Sigmoid colon (tissue), 7 donors: ENCODE results near the gene TSGA10. TPM values are rescaled to one million over a fixed set of nuclear protein-coding genes. Genes with fewer than 3 reads are reported as not detected.

ENCODE experiments used
- DNase-seq: peaks from one replicate; pipeline ENCODE4 v3.0.0-alpha.2; 2019
- H3K27ac ChIP-seq, 4 donors: fragments of 200-600 bp; sonication (generic); one replicate each; pipeline ENCODE4 v1.5.1; 2016 to 2019; ENCODE audit warnings: mild to moderate bottlenecking in 1 of 4
- H3K27me3 ChIP-seq, 3 donors: fragments of 200-600 bp; sonication (generic); one replicate each; pipeline ENCODE4 v1.5.1; 2019; ENCODE audit warnings: mild to moderate bottlenecking in 1 of 3
- H3K36me3 ChIP-seq, 4 donors: fragments of 200-600 bp; sonication (generic); one replicate each; pipeline ENCODE4 v1.5.1; 2016 to 2019
- H3K4me1 ChIP-seq, 4 donors: fragments of 200-600 bp; sonication (generic); one replicate each; pipeline ENCODE4 v1.5.1; 2017 to 2019
- H3K4me3 ChIP-seq, 4 donors: fragments of 200-600 bp; sonication (generic); one replicate each; pipeline ENCODE4 v1.5.1; 2017 to 2019; ENCODE audit warnings: mild to moderate bottlenecking in 2 of 4, moderate library complexity in 1 of 4
- H3K9me3 ChIP-seq, 4 donors: fragments of 200-600 bp in 3 of 4; sonication (generic) in 3 of 4; one replicate each; pipeline versions ENCODE4 v1.5.1 to v1.6.1; 2013 to 2019
- EP300 ChIP-seq, 4 donors: sonication (generic); formaldehyde crosslinking; IDR thresholded peaks; one replicate each; pipeline ENCODE4 v1.6.1; 2017; ENCODE audit warnings: antibody characterized with exemption in 4 of 4
- POLR2A ChIP-seq, 2 donors: fragments of 450-650 bp; IDR thresholded peaks; one replicate each; pipeline ENCODE4 v1.6.1; 2016; ENCODE audit warnings: antibody characterized with exemption in 2 of 2, mild to moderate bottlenecking in 2 of 2, moderate library complexity in 2 of 2
- POLR2AphosphoS5 ChIP-seq, 4 donors: sonication (generic); formaldehyde crosslinking; IDR thresholded peaks; one replicate each; pipeline ENCODE4 v1.6.1; 2017; ENCODE audit warnings: antibody characterized with exemption in 4 of 4
- WGBS, 2 donors: extraction: QIAGEN DNeasy Blood & Tissue Kit; methylation state at CpG; one replicate each; pipeline ENCODE4 v1.1.7; 2013; 5-methylcytosine and 5-hydroxymethylcytosine counted together
- intact Hi-C: fragments of 100-400 bp; cut with DNase I; formaldehyde crosslinking; loops from one replicate; pipeline ENCODE4 v1.15.1; 2023
- polyA plus RNA-seq, 3 donors: library from polyadenylated mRNA; stranded (reverse); fragments of 200-250 nt; gene quantifications; one replicate each; pipeline ENCODE4 v1.2.3, GENCODE V29; 2013
- total RNA-seq, 4 donors: library from RNA; depleted of rRNA; stranded (reverse); fragments of >200 nt; gene quantifications; one replicate each; pipeline ENCODE4 v1.1.0, GENCODE V29; 2016
- TF ChIP-seq, protein P1 (sequence below), 4 experiments: fragments of 450-650 bp in 3 of 4; fragments of 200-600 bp in 1 of 4; IDR thresholded peaks; one replicate each; pipeline ENCODE4 v1.5.1; 2016 to 2019; ENCODE audit warnings: antibody characterized with exemption in 4 of 4, mild to moderate bottlenecking in 3 of 4, moderate library complexity in 2 of 4
- donor health status: healthy with polysubstance abuse.
- donor health status: Bipolar disorder and iron deficiency.
- donor health status: healthy.

The TSGA10 gene, protein sequence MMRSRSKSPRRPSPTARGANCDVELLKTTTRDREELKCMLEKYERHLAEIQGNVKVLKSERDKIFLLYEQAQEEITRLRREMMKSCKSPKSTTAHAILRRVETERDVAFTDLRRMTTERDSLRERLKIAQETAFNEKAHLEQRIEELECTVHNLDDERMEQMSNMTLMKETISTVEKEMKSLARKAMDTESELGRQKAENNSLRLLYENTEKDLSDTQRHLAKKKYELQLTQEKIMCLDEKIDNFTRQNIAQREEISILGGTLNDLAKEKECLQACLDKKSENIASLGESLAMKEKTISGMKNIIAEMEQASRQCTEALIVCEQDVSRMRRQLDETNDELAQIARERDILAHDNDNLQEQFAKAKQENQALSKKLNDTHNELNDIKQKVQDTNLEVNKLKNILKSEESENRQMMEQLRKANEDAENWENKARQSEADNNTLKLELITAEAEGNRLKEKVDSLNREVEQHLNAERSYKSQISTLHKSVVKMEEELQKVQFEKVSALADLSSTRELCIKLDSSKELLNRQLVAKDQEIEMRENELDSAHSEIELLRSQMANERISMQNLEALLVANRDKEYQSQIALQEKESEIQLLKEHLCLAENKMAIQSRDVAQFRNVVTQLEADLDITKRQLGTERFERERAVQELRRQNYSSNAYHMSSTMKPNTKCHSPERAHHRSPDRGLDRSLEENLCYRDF
- total RNA-seq (1 to 10 TPM; 1.4 to 8.4 (median 3.8) TPM), polyA plus RNA-seq (1 to 10 TPM; 1.8 to 2.5 (median 2.3) TPM)

DNA sequence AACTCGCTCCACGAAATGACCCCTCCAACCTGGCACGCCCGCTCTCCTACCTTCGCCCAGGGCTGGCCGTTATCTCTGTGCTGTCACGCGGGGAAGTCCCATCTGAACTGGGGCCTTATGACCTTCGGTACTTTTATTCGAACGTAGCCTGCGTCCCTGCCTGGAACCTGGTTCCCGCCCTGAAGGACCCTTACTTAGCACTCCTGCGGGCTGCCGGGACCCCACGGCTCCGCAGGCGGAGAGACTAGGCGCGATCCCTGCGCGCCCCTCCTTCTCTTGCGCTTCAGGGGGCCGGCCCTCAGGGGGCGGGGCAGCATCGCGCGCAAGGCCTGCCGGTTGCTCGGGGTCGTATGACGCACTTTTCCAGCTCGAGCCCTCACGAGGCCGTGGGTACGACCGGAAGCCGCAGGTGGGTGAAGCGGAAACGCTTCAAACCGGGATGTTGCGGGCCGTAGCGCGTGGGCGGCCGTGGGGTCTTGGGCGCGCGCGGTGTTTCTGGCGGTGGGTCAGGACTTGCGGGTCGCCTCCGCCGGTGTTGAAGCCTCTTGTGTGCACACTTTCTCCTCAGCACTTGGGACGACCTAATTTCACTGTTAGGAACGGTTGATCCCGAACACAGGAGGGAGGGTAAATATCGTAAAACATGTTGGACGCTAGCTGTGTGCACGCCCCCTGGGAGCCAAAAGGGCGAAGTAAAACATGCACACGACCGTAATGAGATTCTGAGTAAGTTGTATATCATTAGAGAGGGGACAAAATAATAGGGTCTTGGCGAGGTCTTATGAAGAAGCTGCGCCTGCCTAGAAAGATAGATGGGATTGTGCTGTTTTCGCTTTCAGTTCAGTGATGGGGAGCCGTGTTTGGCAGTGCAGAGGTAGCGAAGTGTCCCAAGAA lies at the start of gene TSGA10, which contains the start of gene LIPT1:
TSGA10 (minus strand) TSS at position 300 of the 894 bp plus-strand sequence. CDS start 45,503 bp downstream, outside the sequence.
LIPT1 (plus strand) TSS at position 325 of the 894 bp plus-strand sequence. CDS start 6,991 bp downstream, outside the sequence.
- peak within 1 kb of the TSS; percentile 83 to 91 (median 84) for H3K27ac ChIP-seq
- TF ChIP-seq POLR2AphosphoS5 (IDR thresholded peaks at IDR 0.05) (peak; percentile 90 to 97 (median 92)), EP300 (IDR thresholded peaks at IDR 0.05) (peak in 1 of 4 donors; percentile 96), POLR2A (IDR thresholded peaks at IDR 0.05) (peak; percentile 68 to 78)
- TF ChIP-seq, protein P1, sequence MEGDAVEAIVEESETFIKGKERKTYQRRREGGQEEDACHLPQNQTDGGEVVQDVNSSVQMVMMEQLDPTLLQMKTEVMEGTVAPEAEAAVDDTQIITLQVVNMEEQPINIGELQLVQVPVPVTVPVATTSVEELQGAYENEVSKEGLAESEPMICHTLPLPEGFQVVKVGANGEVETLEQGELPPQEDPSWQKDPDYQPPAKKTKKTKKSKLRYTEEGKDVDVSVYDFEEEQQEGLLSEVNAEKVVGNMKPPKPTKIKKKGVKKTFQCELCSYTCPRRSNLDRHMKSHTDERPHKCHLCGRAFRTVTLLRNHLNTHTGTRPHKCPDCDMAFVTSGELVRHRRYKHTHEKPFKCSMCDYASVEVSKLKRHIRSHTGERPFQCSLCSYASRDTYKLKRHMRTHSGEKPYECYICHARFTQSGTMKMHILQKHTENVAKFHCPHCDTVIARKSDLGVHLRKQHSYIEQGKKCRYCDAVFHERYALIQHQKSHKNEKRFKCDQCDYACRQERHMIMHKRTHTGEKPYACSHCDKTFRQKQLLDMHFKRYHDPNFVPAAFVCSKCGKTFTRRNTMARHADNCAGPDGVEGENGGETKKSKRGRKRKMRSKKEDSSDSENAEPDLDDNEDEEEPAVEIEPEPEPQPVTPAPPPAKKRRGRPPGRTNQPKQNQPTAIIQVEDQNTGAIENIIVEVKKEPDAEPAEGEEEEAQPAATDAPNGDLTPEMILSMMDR (IDR thresholded peaks at IDR 0.05): no peak
- H3K27me3 ChIP-seq: no peaks in the 10 kb centered on the region
- 0% methylated on average over 70 of the region's 70 CpGs for WGBS, 2 donors
- peak within 1 kb of the TSS; percentile 61 to 85 (median 66) for H3K4me3 ChIP-seq
- H3K36me3 ChIP-seq: peaks cover 0 to 22% (median 5%) of the 10 kb centered on the region in 4 donors
- peaks cover 0 to 19% (median 18%) of the 10 kb centered on the region in 4 donors for H3K4me1 ChIP-seq
- intact Hi-C loops: loop anchor here (2.0 to 10.0 kb wide), 3 partner anchors 26 to 340 kb away; partner anchors contain the start of genes EIF5B, MITD1, MRPL30 and REV1
- no peaks in the 10 kb centered on the region for H3K9me3 ChIP-seq
- peak; percentile 97 for DNase-seq

DNA sequence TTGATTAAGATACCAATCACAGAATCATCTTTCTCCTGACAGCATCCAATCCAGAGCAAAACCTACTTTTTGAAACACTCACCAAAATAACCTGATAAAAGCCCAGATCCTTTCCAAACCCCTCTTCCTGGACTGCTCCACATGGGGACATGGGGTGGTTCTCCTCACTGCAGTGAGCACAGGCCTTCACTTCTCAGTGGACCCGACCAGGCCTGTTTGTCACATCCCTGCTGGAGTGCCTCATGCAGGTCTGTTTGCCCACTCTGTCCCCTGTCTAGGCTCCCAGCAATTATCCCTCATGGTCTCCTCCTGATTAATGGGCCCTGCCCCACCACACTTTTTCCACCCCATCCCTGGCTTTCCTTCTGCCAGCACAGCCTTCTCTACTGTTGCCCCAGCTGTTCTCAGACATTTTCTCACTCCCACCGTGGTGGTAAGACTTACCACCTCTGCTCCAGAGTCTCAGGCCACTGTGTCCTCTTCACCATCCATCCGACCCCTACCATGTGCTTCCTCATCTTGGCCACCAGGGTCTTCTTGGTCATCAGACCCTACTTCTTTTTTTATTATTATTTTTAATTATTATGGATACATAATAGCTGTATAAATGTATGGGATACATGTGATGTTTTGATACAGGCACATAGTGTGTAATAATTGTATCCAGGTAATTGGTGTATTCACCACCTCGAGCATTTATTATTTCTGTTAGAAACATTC lies 47.4 kb upstream of the TSGA10 start:
- Histone ChIP-seq H3K27me3 (no peaks in the 10 kb centered on the region), H3K9me3 (no peaks in the 10 kb centered on the region), H3K4me3 (no peak overlapping the region), H3K4me1 (no peaks in the 10 kb centered on the region), H3K36me3 (peaks cover 0 to 27% (median 3%) of the 10 kb centered on the region in 4 donors), H3K27ac (no peak overlapping the region)
- WGBS, 2 donors: 92 to 93% methylated on average over 4 of the region's 4 CpGs
- TF ChIP-seq POLR2AphosphoS5 (IDR thresholded peaks at IDR 0.05) (no peak), EP300 (IDR thresholded peaks at IDR 0.05) (no peak), POLR2A (IDR thresholded peaks at IDR 0.05) (no peak)
- TF ChIP-seq, protein P1 (IDR thresholded peaks at IDR 0.05): no peak
- intact Hi-C loops: no loop called here
- DNase-seq: no peak

DNA sequence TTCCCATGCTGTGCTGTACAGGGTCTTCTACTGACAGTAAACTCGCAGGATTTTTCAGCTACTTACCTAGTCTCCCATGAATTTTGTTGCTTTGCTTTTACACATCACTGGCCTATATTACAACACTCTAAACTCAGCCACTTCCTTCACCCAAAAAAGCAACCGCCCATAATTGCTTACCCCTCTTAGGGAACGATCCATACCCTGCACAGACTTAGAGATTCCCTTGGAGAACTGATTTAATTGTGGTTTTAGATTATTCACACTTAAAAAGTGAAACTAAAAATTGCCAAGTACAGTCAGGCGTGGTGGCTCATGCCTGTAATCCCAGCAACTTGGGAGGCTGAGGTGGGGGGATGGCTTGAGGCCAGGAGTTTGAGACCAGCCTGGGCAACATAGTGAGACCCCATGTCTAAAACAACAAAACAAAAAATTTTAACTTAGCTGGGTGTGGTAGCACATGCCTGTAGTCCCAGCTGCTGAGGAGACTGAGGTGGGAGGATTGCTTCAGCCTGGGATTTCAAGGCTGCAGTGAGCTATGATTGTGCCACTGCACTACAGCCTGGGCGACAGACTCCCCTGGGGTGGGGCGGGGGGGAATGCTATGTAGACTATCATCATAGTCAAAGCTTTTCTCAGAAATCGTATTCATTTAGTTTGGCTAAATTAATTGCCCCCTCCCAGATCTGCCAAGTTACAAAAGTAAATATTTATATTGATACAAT lies 45.5 kb upstream of the TSGA10 start:
- intact Hi-C loops: no loop called here
- Histone ChIP-seq H3K27ac (no peak overlapping the region), H3K4me3 (no peak overlapping the region), H3K36me3 (peaks cover 0 to 46% (median 16%) of the 10 kb centered on the region in 4 donors), H3K27me3 (no peaks in the 10 kb centered on the region), H3K9me3 (no peaks in the 10 kb centered on the region), H3K4me1 (no peaks in the 10 kb centered on the region)
- WGBS, 2 donors: 86 to 91% methylated on average over 7 of the region's 7 CpGs
- no peak for DNase-seq
- TF ChIP-seq POLR2AphosphoS5 (IDR thresholded peaks at IDR 0.05) (no peak), POLR2A (IDR thresholded peaks at IDR 0.05) (no peak), EP300 (IDR thresholded peaks at IDR 0.05) (no peak)
- TF ChIP-seq, protein P1 (IDR thresholded peaks at IDR 0.05): no peak
